MG63 (cell line): Measurements from ENCODE around the gene HIVEP2. TPM values are rescaled to one million over a fixed set of nuclear protein-coding genes. Genes with fewer than 3 reads are reported as not detected.
A peak's percentile ranks its signal among the peaks of the same experiment; 100 is the strongest.

Experiments
- DNase-seq: peaks from one replicate; pipeline ENCODE4 v3.0.0-alpha.2; 2020
- H3K27me3 ChIP-seq: fragments of 250-450 bp; sonication (Bioruptor Pico); 2 replicates; pipeline ENCODE4 v1.5.1; 2020; ENCODE audit warnings: mild to moderate bottlenecking, moderate library complexity
- H3K36me3 ChIP-seq: fragments of 250-450 bp; sonication (Bioruptor Pico); 2 replicates; pipeline ENCODE4 v1.5.1; 2020; ENCODE audit warnings: mild to moderate bottlenecking, moderate library complexity
- H3K4me3 ChIP-seq: fragments of 250-450 bp; sonication (Bioruptor Pico); 2 replicates; pipeline ENCODE4 v1.5.1; 2020; ENCODE audit warnings: mild to moderate bottlenecking, moderate library complexity
- H3K9me3 ChIP-seq: fragments of 250-450 bp; sonication (Bioruptor Pico); 2 replicates; pipeline ENCODE4 v1.5.1; 2020; ENCODE audit warnings: mild to moderate bottlenecking, moderate library complexity
- total RNA-seq: library from RNA; depleted of rRNA; stranded (reverse); fragments of >200 nt; shearing (Covaris generic); gene quantifications from 2 replicates; pipeline ENCODE4 v1.2.3, GENCODE V29; 2014; ENCODE audit warnings: low replicate concordance

Gene HIVEP2
- total RNA-seq, 1 experiment from 2014 or later, result 2.4 TPM

GRCh38 chr6:142810952-142811514, 133.9 kb downstream of the HIVEP2 start:
- Histone ChIP-seq H3K27me3 (no peaks in the 10 kb centered on the region), H3K9me3 (no peaks in the 10 kb centered on the region), H3K4me3 (no peak overlapping the region), H3K36me3 (no peaks in the 10 kb centered on the region)
- no peak for DNase-seq

- no peaks in the 10 kb centered on the region for H3K9me3 ChIP-seq
- no peaks in the 10 kb centered on the region for H3K27me3 ChIP-seq
- H3K4me3 ChIP-seq, result no peak overlapping the region
- DNase-seq, result no peak
- no peaks in the 10 kb centered on the region for H3K36me3 ChIP-seq
These were observed 135.0 kb downstream of the HIVEP2 start for GRCh38 chr6:142809947-142810346.

- no peaks in the 10 kb centered on the region for H3K27me3 ChIP-seq
- H3K4me3 ChIP-seq, result no peak overlapping the region
- no peaks in the 10 kb centered on the region for H3K36me3 ChIP-seq
- no peaks in the 10 kb centered on the region for H3K9me3 ChIP-seq
- DNase-seq, result no peak
These were observed 136.4 kb downstream of the HIVEP2 start for GRCh38 chr6:142808405-142809061.

GRCh38 chr6:142805042-142805441, 139.9 kb downstream of the HIVEP2 start:
- H3K36me3 ChIP-seq, result no peaks in the 10 kb centered on the region
- H3K9me3 ChIP-seq, result no peaks in the 10 kb centered on the region
- no peaks in the 10 kb centered on the region for H3K27me3 ChIP-seq
- no peak overlapping the region for H3K4me3 ChIP-seq
- no peak for DNase-seq

GRCh38 chr6:142804490-142804889, 140.5 kb downstream of the HIVEP2 start:
- DNase-seq, result no peak
- Histone ChIP-seq H3K9me3 (no peaks in the 10 kb centered on the region), H3K4me3 (no peak overlapping the region), H3K36me3 (no peaks in the 10 kb centered on the region), H3K27me3 (no peaks in the 10 kb centered on the region)

GRCh38 chr6:142803495-142804058, 141.4 kb downstream of the HIVEP2 start:
- Histone ChIP-seq H3K9me3 (no peaks in the 10 kb centered on the region), H3K36me3 (no peaks in the 10 kb centered on the region), H3K27me3 (no peaks in the 10 kb centered on the region), H3K4me3 (no peak overlapping the region)
- no peak for DNase-seq

- no peak for DNase-seq
These were observed 141.9 kb downstream of the HIVEP2 start for GRCh38 chr6:142803032-142803431.

GRCh38 chr6:142802124-142802523, 142.9 kb downstream of the HIVEP2 start:
- no peak overlapping the region for H3K4me3 ChIP-seq
- no peaks in the 10 kb centered on the region for H3K9me3 ChIP-seq
- no peaks in the 10 kb centered on the region for H3K27me3 ChIP-seq
- H3K36me3 ChIP-seq, result no peaks in the 10 kb centered on the region
- DNase-seq, result peak; percentile 84

More at GRCh38 chr6:142803032-142803431, 141.9 kb downstream of the HIVEP2 start:
- Histone ChIP-seq H3K36me3 (no peaks in the 10 kb centered on the region), H3K4me3 (no peak overlapping the region), H3K9me3 (no peaks in the 10 kb centered on the region), H3K27me3 (no peaks in the 10 kb centered on the region)

GRCh38 chr6:142800240-142800639, 144.7 kb downstream of the HIVEP2 start:
- H3K27me3 ChIP-seq, result no peaks in the 10 kb centered on the region
- H3K36me3 ChIP-seq, result no peaks in the 10 kb centered on the region
- H3K9me3 ChIP-seq, result no peaks in the 10 kb centered on the region
- H3K4me3 ChIP-seq, result no peak overlapping the region
- no peak for DNase-seq

- Histone ChIP-seq H3K27me3 (no peaks in the 10 kb centered on the region), H3K4me3 (no peak overlapping the region), H3K9me3 (no peaks in the 10 kb centered on the region), H3K36me3 (no peaks in the 10 kb centered on the region)
- DNase-seq, result no peak
These were observed 145.3 kb downstream of the HIVEP2 start for GRCh38 chr6:142799639-142800038.

- H3K36me3 ChIP-seq, result no peaks in the 10 kb centered on the region
These were observed 147.8 kb downstream of the HIVEP2 start for GRCh38 chr6:142797159-142797558.

GRCh38 chr6:142796571-142796970, 148.4 kb downstream of the HIVEP2 start:
- Histone ChIP-seq H3K36me3 (no peaks in the 10 kb centered on the region), H3K4me3 (no peak overlapping the region), H3K9me3 (no peaks in the 10 kb centered on the region), H3K27me3 (no peaks in the 10 kb centered on the region)
- no peak for DNase-seq

More at GRCh38 chr6:142797159-142797558, 147.8 kb downstream of the HIVEP2 start:
- no peak overlapping the region for H3K4me3 ChIP-seq
- H3K27me3 ChIP-seq, result no peaks in the 10 kb centered on the region
- no peak for DNase-seq
- H3K9me3 ChIP-seq, result no peaks in the 10 kb centered on the region

- Histone ChIP-seq H3K27me3 (no peaks in the 10 kb centered on the region), H3K4me3 (no peak overlapping the region), H3K9me3 (no peaks in the 10 kb centered on the region), H3K36me3 (no peaks in the 10 kb centered on the region)
- DNase-seq, result no peak
These were observed 149.0 kb downstream of the HIVEP2 start for GRCh38 chr6:142796024-142796423.

- H3K4me3 ChIP-seq, result no peak overlapping the region
- no peak for DNase-seq
- no peaks in the 10 kb centered on the region for H3K36me3 ChIP-seq
- no peaks in the 10 kb centered on the region for H3K9me3 ChIP-seq
- H3K27me3 ChIP-seq, result no peaks in the 10 kb centered on the region
These were observed 150.6 kb downstream of the HIVEP2 start for GRCh38 chr6:142794424-142794823.

GRCh38 chr6:142790257-142790656, 154.7 kb downstream of the HIVEP2 start:
- DNase-seq, result no peak
- H3K27me3 ChIP-seq, result no peaks in the 10 kb centered on the region
- no peaks in the 10 kb centered on the region for H3K9me3 ChIP-seq
- no peaks in the 10 kb centered on the region for H3K36me3 ChIP-seq
- H3K4me3 ChIP-seq, result no peak overlapping the region

- no peak for DNase-seq
- no peaks in the 10 kb centered on the region for H3K27me3 ChIP-seq
- H3K4me3 ChIP-seq, result no peak overlapping the region
- H3K36me3 ChIP-seq, result no peaks in the 10 kb centered on the region
- no peaks in the 10 kb centered on the region for H3K9me3 ChIP-seq
These were observed 157.6 kb downstream of the HIVEP2 start for GRCh38 chr6:142787422-142787821.

- Histone ChIP-seq H3K36me3 (no peaks in the 10 kb centered on the region), H3K9me3 (no peaks in the 10 kb centered on the region), H3K27me3 (no peaks in the 10 kb centered on the region), H3K4me3 (no peak overlapping the region)
- DNase-seq, result no peak
These were observed 158.5 kb downstream of the HIVEP2 start for GRCh38 chr6:142786476-142786875.

- no peaks in the 10 kb centered on the region for H3K27me3 ChIP-seq
- no peak for DNase-seq
These were observed 160.6 kb downstream of the HIVEP2 start for GRCh38 chr6:142784344-142784743.

More at GRCh38 chr6:142784344-142784743, 160.6 kb downstream of the HIVEP2 start:
- no peaks in the 10 kb centered on the region for H3K36me3 ChIP-seq
- H3K4me3 ChIP-seq, result no peak overlapping the region
- H3K9me3 ChIP-seq, result no peaks in the 10 kb centered on the region
